Measurements from ENCODE around the gene MYOCOS.

MYOCOS gene

GRCh38 chr1:171663854-171664575 lies 42.0 kb downstream of the MYOCOS start:
- DNase-seq = no peak

DNA sequence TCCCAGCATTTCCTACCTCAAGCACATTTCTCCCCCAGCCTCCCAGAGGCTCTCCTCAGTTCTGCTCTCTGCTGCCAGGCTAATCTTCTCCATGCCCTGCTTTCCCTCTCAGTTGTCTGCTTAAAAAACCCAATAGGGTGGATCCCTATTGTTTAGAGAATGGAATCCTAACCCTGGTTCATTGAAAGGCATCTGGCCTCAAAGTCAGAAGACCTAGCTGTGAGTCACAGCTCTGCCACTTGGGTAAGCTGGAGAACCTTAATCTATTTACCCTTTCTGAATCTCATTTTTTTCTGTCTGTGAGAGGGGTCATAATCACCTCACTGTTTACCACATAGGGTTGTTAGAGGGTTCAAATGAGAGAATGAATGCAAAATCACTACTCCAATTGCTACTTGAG lies 42.9 kb downstream of the MYOCOS start:
- DNase-seq = no peak

DNA sequence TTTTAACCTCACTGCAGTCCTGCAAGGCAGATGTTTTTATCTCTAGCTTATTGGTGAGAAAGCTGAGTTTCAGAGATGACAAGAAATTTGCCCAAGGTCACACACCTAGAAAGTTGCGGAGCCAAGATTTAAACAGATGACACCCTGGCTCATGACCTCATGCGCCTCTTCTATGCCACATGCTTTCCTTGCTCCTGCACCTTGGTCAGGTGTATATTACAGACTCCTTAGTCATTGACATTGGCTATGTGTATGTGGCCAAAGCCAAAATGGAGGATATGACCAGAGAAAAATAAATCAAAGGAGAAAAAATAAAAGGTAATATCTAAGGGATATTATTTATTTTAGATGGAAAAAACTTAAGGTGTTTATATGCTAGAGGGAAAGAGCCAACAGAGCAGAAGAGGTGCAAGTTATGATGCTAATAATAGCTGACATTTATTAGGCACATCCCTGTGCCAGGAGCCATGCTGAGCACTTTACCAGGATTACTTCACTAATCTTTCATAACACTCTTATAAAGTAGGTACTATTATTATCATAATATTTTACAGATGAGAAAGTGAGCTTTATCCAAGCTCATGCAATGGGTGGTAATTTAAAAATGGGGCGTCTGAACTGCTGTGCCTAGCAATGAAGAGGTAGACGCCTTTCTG lies 44.2 kb downstream of the MYOCOS start:
- no peak for DNase-seq

GRCh38 chr1:171668372-171668771 lies 46.3 kb downstream of the MYOCOS start:
- DNase-seq = no peak

DNA sequence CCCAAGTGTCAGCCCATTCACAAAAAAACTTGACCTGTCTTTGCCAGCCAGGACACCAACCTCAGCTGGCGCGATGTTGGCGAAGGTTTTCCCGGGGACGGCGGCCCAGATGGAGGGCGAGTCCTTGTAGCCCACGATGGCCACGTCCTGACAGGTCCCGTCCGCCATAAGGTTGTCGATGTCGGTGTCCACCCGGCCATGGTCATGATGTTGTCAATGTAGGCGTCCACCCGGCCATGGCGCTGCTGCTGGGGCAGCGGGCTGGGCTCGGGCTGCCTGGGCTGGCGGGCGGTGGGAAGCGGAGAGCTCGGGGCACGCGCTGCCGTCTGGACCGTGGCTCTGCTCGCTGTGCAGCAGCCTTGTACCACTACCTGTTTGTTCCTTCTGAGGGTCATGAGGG lies 48.7 kb downstream of the MYOCOS start:
- DNase-seq = no peak

- no peak for DNase-seq
These were observed 52.7 kb downstream of the MYOCOS start for GRCh38 chr1:171674431-171675405.

Measured in kidney glomerular epithelial cell (primary cell).